H1 (cell line): ENCODE data around the gene USH2A. TPM values are rescaled to one million over a fixed set of nuclear protein-coding genes. Genes with fewer than 3 reads are reported as not detected.

Experiments
- CBX5 ChIP-seq: fragments of 300-800, 300-1000 bp; sonication (generic); IDR thresholded peaks from 2 replicates; pipeline ENCODE4 v1.7.1; 2016; ENCODE audit warnings: antibody characterized with exemption, low read length, low read depth
- GTF2F1 ChIP-seq: IDR thresholded peaks from 2 replicates; pipeline ENCODE4 v1.6.1; 2012; ENCODE audit warnings: low read depth, low read length, improper control_type of control experiment, borderline replicate concordance
- HDAC6 ChIP-seq: IDR thresholded peaks from one replicate; pipeline ENCODE4 v1.7.1; 2012; ENCODE audit warnings: low read depth, mild to moderate bottlenecking, inconsistent platforms, low read length, moderate library complexity
- RFX5 ChIP-seq: IDR thresholded peaks from 2 replicates; pipeline ENCODE4 v1.6.1; 2011; ENCODE audit warnings: low read depth, low read length, improper control_type of control experiment, borderline replicate concordance
- SAP30 ChIP-seq: fragments of 300-600 bp; sonication (generic); IDR thresholded peaks from 2 replicates; pipeline ENCODE4 v1.7.1; 2012; ENCODE audit warnings: low read length, moderate library complexity, mild to moderate bottlenecking, inconsistent platforms; ENCODE audit not compliant: insufficient read depth, insufficient replicate concordance
- USF2 ChIP-seq: IDR thresholded peaks from 2 replicates; pipeline ENCODE4 v1.6.1; 2011; ENCODE audit warnings: low read length, improper control_type of control experiment
- polyA plus RNA-seq, 7 experiments: library from polyadenylated mRNA; depleted of rRNA in 3 of 7; stranded (reverse) in 5 of 7; unstranded in 2 of 7; fragments of >200 nt in 5 of 7; fragments of 200-250 nt in 2 of 7; gene quantifications; 1 replicate in 5 of 7; 2 replicates in 1 of 7; 4 replicates in 1 of 7; pipeline versions ENCODE4 v1.2.1 to v1.2.3, GENCODE V29; 2011 to 2013; ENCODE audit warnings: missing spikeins in 2 of 7, mixed read lengths in 2 of 7
- total RNA-seq: library from RNA; stranded (reverse); fragmentation: NEBNext Ultra II Directional; extraction: Animal tissue kit (Norgen Biotek cat#: 25700); gene quantifications from 2 replicates; pipeline ENCODE4 v1.2.1, GENCODE V29; 2021
- TF ChIP-seq, protein P1 (sequence below): IDR thresholded peaks from 2 replicates; pipeline ENCODE4 v1.6.1; 2012; ENCODE audit warnings: inconsistent platforms

Gene USH2A
- total and polyA plus RNA-seq, 2 of the 8 experiments (the other 6 are each of a cell fraction or from before 2014, with no cell fraction given) = 0.02 to 0.17 TPM

- no peak for TF ChIP-seq USF2
- no peak for TF ChIP-seq CBX5
- TF ChIP-seq SAP30 = no peak
- TF ChIP-seq RFX5 = no peak
- TF ChIP-seq GTF2F1 = no peak
- no peak for TF ChIP-seq HDAC6
- TF ChIP-seq, protein P1, sequence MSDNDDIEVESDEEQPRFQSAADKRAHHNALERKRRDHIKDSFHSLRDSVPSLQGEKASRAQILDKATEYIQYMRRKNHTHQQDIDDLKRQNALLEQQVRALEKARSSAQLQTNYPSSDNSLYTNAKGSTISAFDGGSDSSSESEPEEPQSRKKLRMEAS = no peak
These were observed 436.8 kb downstream of the USH2A start (continued) for GRCh38 chr1:215986401-215986800.
